ENCODE measurements around the gene KRT79. TPM values are rescaled to one million over a fixed set of nuclear protein-coding genes. Genes with fewer than 3 reads are reported as not detected.
A peak's percentile ranks its signal among the peaks of the same experiment; 100 is the strongest.

KRT79 gene
- total RNA-seq, 4 donors from 2014 or later: 1.8 TPM; not detected in 3

DNA sequence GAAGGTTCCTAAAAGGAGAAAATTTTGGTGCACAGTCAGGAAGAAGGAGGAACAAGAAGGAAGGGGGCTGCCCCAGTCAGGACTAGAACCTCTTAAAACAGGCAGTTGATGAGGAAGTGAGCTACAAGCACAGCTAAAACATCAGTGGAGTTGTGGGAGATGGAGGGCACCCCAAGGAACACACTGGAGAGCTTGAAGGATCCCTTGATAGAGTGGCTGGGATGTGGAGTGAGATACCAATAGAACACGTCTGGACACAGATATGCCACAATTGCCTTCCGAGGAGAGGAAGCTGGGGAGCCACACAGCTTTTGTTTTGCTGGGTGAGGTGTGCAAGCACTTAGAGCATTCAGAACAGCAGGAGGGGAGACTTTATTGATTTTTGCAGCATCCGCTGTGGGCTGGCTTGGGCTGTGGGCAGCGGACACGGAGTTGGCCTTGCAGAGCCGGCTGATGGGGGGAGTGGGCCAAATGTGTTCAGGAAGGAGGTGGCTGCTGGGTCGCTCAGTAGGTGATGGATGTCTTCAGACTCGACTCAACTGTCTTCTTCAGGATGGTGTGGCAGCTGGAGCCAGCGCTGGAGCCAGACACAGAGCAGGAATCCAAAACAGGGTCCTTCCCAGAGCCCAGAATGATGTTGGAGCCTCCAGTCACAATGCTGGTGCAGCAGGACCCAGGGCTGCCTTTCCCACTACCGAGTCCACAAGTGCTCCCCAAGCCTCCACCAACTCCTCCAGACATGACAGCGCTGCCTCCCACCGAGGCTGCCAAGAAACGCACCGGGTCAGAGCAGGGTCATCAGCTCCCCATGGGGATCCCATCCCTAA lies 4.7 kb upstream of the KRT79 start:
- DNase-seq: no peak
- no peak overlapping the region for H3K4me3 ChIP-seq
- peaks cover 0 to 24% (median 0%) of the 10 kb centered on the region in 3 donors for H3K4me1 ChIP-seq
- peaks cover 0 to 25% (median 0%) of the 10 kb centered on the region in 4 donors for H3K27me3 ChIP-seq
- intact Hi-C loops (cut with DNase I): no loop called here
- WGBS, 2 donors: 50 to 65% methylated on average over 9 to 11 of the region's 14 CpGs
- no peak overlapping the region for H3K27ac ChIP-seq
- H3K36me3 ChIP-seq: no peaks in the 10 kb centered on the region
- H3K9me3 ChIP-seq: no peaks in the 10 kb centered on the region
- TF ChIP-seq, protein P1, sequence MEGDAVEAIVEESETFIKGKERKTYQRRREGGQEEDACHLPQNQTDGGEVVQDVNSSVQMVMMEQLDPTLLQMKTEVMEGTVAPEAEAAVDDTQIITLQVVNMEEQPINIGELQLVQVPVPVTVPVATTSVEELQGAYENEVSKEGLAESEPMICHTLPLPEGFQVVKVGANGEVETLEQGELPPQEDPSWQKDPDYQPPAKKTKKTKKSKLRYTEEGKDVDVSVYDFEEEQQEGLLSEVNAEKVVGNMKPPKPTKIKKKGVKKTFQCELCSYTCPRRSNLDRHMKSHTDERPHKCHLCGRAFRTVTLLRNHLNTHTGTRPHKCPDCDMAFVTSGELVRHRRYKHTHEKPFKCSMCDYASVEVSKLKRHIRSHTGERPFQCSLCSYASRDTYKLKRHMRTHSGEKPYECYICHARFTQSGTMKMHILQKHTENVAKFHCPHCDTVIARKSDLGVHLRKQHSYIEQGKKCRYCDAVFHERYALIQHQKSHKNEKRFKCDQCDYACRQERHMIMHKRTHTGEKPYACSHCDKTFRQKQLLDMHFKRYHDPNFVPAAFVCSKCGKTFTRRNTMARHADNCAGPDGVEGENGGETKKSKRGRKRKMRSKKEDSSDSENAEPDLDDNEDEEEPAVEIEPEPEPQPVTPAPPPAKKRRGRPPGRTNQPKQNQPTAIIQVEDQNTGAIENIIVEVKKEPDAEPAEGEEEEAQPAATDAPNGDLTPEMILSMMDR (IDR thresholded peaks at IDR 0.05): no peak
- TF ChIP-seq POLR2A (IDR thresholded peaks at IDR 0.05): no peak

DNA sequence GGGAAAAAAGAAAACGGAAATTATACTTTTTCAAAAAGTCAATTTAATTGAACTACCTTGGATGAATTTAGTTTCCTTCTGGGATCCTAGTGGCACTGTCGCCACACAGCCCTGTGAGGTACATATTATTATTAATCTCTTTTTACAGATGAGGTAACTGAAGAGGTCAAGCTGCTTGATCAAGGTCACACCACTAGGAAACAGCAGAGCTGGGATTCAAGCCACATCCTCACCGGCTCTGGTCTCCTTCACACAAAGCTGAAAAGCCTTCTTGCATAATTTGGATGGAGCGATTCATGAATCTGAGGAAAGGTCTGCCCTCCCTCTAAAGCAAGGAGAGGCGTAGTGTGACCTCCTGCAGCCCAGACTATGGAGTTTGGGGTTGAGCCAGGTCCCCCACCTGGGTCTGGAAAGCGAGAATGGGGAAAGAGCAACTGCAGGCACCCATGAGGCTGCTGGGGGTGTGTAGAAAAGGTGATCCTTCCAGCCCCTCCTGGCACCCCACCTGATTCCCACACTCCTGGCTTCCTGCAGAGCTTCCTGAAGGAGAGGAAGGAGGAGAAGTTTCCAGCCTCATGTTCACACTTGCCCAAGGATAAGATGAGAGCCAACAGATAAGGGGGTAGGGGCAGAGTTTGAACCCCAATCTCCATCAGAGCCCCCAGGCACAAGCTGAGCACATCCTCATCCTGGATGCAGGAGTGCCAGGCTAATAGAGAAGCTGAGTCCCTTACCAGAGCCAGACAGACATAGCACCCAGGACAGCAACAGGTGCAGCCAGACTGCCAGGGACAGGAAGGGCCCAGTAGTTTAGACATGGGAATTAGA lies 3.9 kb upstream of the KRT79 start:
- WGBS, 2 donors: 82 to 88% methylated on average over 5 to 6 of the region's 6 CpGs
- no peak overlapping the region for H3K4me3 ChIP-seq
- H3K36me3 ChIP-seq: no peaks in the 10 kb centered on the region
- H3K27ac ChIP-seq: peak overlapping the region in 2 of 4 donors; percentile 20 to 31
- DNase-seq: no peak
- TF ChIP-seq POLR2A (IDR thresholded peaks at IDR 0.05): no peak
- TF ChIP-seq, protein P1 (IDR thresholded peaks at IDR 0.05): no peak
- H3K27me3 ChIP-seq: peaks cover 0 to 25% (median 0%) of the 10 kb centered on the region in 4 donors
- H3K4me1 ChIP-seq: peaks cover 0 to 24% (median 0%) of the 10 kb centered on the region in 3 donors
- H3K9me3 ChIP-seq: no peaks in the 10 kb centered on the region
- intact Hi-C loops (cut with DNase I): no loop called here

DNA sequence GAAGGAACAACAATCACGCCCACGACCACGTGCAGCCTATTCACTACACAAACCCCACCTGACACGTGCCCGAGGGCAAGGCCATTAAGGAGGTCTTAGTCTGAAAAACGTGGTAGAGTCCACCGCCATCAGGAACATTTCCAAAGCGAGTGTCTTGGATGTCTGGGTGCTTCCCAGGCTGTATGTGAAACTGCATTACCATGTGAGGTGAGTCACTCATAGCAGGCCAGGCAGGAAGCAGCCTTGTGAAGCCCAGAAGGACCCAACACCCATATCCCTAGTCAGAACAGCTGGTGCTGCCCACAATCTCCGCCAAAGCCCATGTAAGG lies 3.3 kb upstream of the KRT79 start:
- Histone ChIP-seq H3K36me3 (no peaks in the 10 kb centered on the region), H3K27me3 (peaks cover 0 to 25% (median 0%) of the 10 kb centered on the region in 4 donors), H3K9me3 (no peaks in the 10 kb centered on the region), H3K27ac (peak overlapping the region in 2 of 4 donors; percentile 20 to 31), H3K4me1 (peaks cover 0 to 24% (median 0%) of the 10 kb centered on the region in 3 donors), H3K4me3 (no peak overlapping the region)
- DNase-seq: no peak
- TF ChIP-seq, protein P1 (IDR thresholded peaks at IDR 0.05): no peak
- TF ChIP-seq POLR2A (IDR thresholded peaks at IDR 0.05): no peak
- intact Hi-C loops (cut with DNase I): no loop called here
- 49 to 54% methylated on average over 8 to 9 of the region's 9 CpGs for WGBS, 2 donors

DNA sequence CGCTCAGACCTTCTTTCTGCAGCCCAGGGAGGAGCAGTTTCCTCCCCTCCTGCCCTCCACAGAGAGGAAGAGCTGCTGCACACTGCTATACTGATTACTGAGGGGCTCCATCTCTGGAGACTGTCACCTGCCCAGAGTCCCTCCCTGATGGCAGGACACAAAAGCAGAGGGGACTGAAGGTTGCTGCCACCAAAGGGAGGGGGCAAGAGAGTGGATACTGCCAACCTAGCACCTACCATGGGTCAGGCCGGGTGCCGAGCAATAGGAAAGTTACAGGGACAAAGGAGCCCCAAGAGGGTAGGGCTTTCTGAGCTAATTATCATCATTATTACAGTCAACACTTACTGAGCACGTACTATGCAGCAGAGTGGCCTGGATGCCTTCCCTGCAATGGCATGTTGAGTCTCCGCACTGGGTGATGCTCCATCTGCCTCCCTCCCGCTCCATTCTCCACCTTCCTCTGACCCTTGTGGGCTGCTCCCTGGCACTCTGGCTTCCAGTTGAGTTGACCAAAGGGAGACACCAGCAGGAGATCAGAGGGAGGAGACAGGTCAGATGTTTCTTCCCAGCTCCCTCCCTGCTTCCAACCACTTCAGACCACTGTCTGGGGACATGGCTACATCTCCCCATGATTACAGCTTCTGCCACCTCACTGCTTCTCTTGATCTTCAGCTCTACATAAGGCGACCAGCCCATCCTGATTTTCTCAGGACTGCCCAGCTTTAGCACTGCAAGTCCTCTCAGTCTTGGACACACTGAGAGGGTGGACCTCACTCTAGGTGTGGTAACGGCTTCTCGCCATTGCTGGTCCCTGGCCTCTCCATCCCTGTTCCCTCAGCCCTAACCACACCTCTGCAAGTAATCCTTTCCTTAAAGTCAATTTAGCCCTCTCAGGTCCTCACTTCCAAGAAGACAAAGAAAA lies 2.6 kb upstream of the KRT79 start:
- H3K9me3 ChIP-seq: no peaks in the 10 kb centered on the region
- intact Hi-C loops (cut with DNase I): no loop called here
- no peaks in the 10 kb centered on the region for H3K36me3 ChIP-seq
- peaks cover 0 to 25% (median 0%) of the 10 kb centered on the region in 4 donors for H3K27me3 ChIP-seq
- H3K27ac ChIP-seq: peak overlapping the region in 3 of 4 donors; percentile 1 to 31 (median 20)
- H3K4me3 ChIP-seq: no peak overlapping the region
- H3K4me1 ChIP-seq: peaks cover 0 to 24% (median 0%) of the 10 kb centered on the region in 3 donors
- TF ChIP-seq, protein P1 (IDR thresholded peaks at IDR 0.05): no peak
- no peak for TF ChIP-seq POLR2A (IDR thresholded peaks at IDR 0.05)
- DNase-seq: no peak
- 82 to 84% methylated on average over 6 to 9 of the region's 9 CpGs for WGBS, 2 donors
